Suprapubic skin (tissue), 4 donors: Measurements from ENCODE around the gene GNB1. TPM values are rescaled to one million over a fixed set of nuclear protein-coding genes. Genes with fewer than 3 reads are reported as not detected.

Experiments
- DNase-seq, 2 donors: peaks; one replicate each; pipeline ENCODE4 v3.0.0-alpha.2; 2019; ENCODE audit warnings: low spot score in 2 of 2
- H3K27ac ChIP-seq: fragments of 200-600 bp; sonication (generic); one replicate; pipeline ENCODE4 v1.5.1; 2019
- H3K27me3 ChIP-seq: fragments of 200-600 bp; sonication (generic); one replicate; pipeline ENCODE4 v1.5.1; 2019
- H3K36me3 ChIP-seq: fragments of 200-600 bp; sonication (generic); one replicate; pipeline ENCODE4 v1.5.1; 2019
- H3K4me1 ChIP-seq: fragments of 200-600 bp; sonication (generic); one replicate; pipeline ENCODE4 v1.5.1; 2019
- H3K4me3 ChIP-seq: fragments of 200-600 bp; sonication (generic); one replicate; pipeline ENCODE4 v1.5.1; 2019; ENCODE audit warnings: mild to moderate bottlenecking
- H3K9me3 ChIP-seq: fragments of 200-600 bp; sonication (generic); one replicate; pipeline ENCODE4 v1.5.1; 2019
- CTCF ChIP-seq, 2 donors: fragments of 200-600 bp in 1 of 2; fragments of 450-650 bp in 1 of 2; sonication (generic) in 1 of 2; IDR thresholded peaks; one replicate each; pipeline ENCODE4 v1.5.1; 2016 to 2019; ENCODE audit warnings: antibody characterized with exemption in 2 of 2, mild to moderate bottlenecking in 1 of 2, moderate library complexity in 1 of 2
- EP300 ChIP-seq: sonication (generic); formaldehyde crosslinking; IDR thresholded peaks from one replicate; pipeline ENCODE4 v1.6.1; 2017; ENCODE audit warnings: antibody characterized with exemption
- POLR2A ChIP-seq, 2 donors: fragments of 450-650 bp; IDR thresholded peaks; one replicate each; pipeline ENCODE4 v1.6.1; 2017; ENCODE audit warnings: antibody characterized with exemption in 2 of 2, mild to moderate bottlenecking in 2 of 2, moderate library complexity in 2 of 2
- POLR2AphosphoS5 ChIP-seq, 3 donors: sonication (generic); formaldehyde crosslinking; IDR thresholded peaks; one replicate each; pipeline ENCODE4 v1.6.1; 2017; ENCODE audit warnings: antibody characterized with exemption in 3 of 3
- WGBS: methylation state at CpG from one replicate; pipeline ENCODE4 v1.1.5; 2018; 5-methylcytosine and 5-hydroxymethylcytosine counted together
- total RNA-seq, 4 donors: library from RNA; depleted of rRNA; stranded (reverse); fragments of >200 nt; gene quantifications; one replicate each; pipeline ENCODE4 v1.1.0, GENCODE V29; 2016

The GNB1 gene
- total RNA-seq, 4 donors from 2014 or later = 121 to 159 (median 153) TPM

DNA sequence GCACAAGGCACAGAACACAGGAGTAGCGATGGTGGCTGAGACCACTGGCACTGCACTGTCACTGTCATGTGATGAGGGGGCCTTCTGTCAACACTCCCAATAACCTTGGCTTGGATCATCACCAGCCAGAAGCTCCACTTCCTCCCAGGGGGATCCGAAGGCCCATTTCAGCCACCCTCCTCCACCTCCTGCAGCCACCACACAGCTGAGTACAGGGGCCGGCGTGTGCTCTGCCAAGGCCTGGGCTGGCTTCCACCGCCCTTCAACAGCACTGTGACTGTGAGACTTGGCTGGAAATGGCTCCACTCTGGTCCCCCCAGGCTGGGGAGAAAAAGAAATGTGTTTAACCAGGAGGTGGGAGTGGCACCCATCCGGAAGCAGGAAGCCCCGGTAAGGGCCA lies 102.8 kb downstream of the GNB1 start:
- peaks cover 86% of the 10 kb centered on the region for H3K36me3 ChIP-seq
- no peaks in the 10 kb centered on the region for H3K27me3 ChIP-seq
- no peak for DNase-seq
- WGBS = 54% methylated on average over 6 of the region's 7 CpGs
- no peak for TF ChIP-seq POLR2AphosphoS5 (IDR thresholded peaks at IDR 0.05)
- no peak for TF ChIP-seq EP300
- no peak for TF ChIP-seq CTCF (IDR thresholded peaks at IDR 0.05)
- TF ChIP-seq POLR2A (IDR thresholded peaks at IDR 0.05) = no peak
- H3K27ac ChIP-seq = no peak overlapping the region
- H3K4me1 ChIP-seq = peaks cover 7% of the 10 kb centered on the region
- H3K4me3 ChIP-seq = no peak overlapping the region
- no peaks in the 10 kb centered on the region for H3K9me3 ChIP-seq

- H3K9me3 ChIP-seq = no peaks in the 10 kb centered on the region
- no peaks in the 10 kb centered on the region for H3K27me3 ChIP-seq
- 73% methylated on average over 20 of the region's 20 CpGs for WGBS
- no peak for TF ChIP-seq EP300
- no peak for TF ChIP-seq POLR2A (IDR thresholded peaks at IDR 0.05)
- no peak for TF ChIP-seq POLR2AphosphoS5 (IDR thresholded peaks at IDR 0.05)
- TF ChIP-seq CTCF (IDR thresholded peaks at IDR 0.05) = no peak
- peaks cover 75% of the 10 kb centered on the region for H3K36me3 ChIP-seq
- no peak overlapping the region for H3K27ac ChIP-seq
- H3K4me3 ChIP-seq = no peak overlapping the region
- H3K4me1 ChIP-seq = peaks cover 18% of the 10 kb centered on the region
- no peak for DNase-seq
Observed at GRCh38 chr1:1786836-1787605, 103.9 kb downstream of the GNB1 start.

DNA sequence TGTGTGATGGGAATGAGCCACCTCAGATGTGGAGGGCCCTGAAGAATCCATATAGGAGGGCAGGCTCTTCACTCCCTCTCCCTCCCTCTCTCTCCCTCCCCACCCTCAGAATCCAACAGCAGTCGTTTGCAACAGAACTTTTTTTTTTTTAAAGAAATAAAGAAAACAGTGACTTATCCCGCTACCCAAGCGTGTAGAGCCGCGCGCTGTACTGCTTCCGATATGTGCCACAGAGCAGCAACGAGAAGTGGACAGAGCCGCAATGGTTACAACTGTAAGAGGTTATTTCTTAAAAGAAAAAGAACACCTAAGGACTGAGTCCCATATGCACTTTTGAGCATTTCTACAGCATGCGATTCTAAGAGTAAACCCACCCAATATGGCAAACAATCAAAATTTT lies 105.2 kb downstream of the GNB1 start:
- Histone ChIP-seq H3K27me3 (no peaks in the 10 kb centered on the region), H3K36me3 (peaks cover 62% of the 10 kb centered on the region), H3K4me3 (no peak overlapping the region), H3K4me1 (peaks cover 32% of the 10 kb centered on the region), H3K9me3 (no peaks in the 10 kb centered on the region), H3K27ac (no peak overlapping the region)
- DNase-seq = no peak
- WGBS = 87% methylated on average over 10 of the region's 10 CpGs
- TF ChIP-seq CTCF (IDR thresholded peaks at IDR 0.05) = no peak
- no peak for TF ChIP-seq POLR2AphosphoS5 (IDR thresholded peaks at IDR 0.05)
- TF ChIP-seq EP300 = no peak

DNA sequence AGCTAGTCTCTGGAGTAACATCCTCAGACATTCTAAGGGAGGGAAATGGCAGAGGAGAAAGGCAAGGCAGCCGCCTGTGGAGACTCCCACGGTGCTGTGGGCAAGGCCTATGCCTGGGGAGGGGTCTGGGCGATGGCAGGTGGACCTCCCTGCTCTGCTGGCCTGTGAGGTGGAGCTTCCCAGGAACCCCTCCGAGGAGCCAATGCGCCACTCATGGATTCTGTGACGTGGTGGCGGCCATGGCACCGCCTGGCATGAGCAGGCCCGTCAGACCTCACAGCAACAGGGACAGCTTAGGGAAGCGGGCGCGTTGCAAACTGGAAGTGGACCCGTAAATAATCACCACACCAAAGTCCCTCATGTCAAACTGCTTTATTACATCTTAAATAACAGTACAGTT lies 106.0 kb downstream of the GNB1 start:
- 96% methylated on average over 7 of the region's 13 CpGs for WGBS
- DNase-seq = no peak
- Histone ChIP-seq H3K27me3 (no peaks in the 10 kb centered on the region), H3K4me3 (no peak overlapping the region), H3K9me3 (no peaks in the 10 kb centered on the region), H3K4me1 (peaks cover 39% of the 10 kb centered on the region), H3K27ac (no peak overlapping the region), H3K36me3 (peaks cover 54% of the 10 kb centered on the region)
- TF ChIP-seq CTCF (IDR thresholded peaks at IDR 0.05) (no peak), POLR2AphosphoS5 (IDR thresholded peaks at IDR 0.05) (no peak), POLR2A (IDR thresholded peaks at IDR 0.05) (no peak), EP300 (no peak)

- peaks cover 38% of the 10 kb centered on the region for H3K36me3 ChIP-seq
- 32% methylated on average over 3 of the region's 8 CpGs for WGBS
- H3K9me3 ChIP-seq = no peaks in the 10 kb centered on the region
- H3K27ac ChIP-seq = peak overlapping the region; percentile 78
- no peak overlapping the region for H3K4me3 ChIP-seq
- H3K27me3 ChIP-seq = no peaks in the 10 kb centered on the region
- no peak for TF ChIP-seq EP300
- no peak for TF ChIP-seq CTCF (IDR thresholded peaks at IDR 0.05)
- no peak for TF ChIP-seq POLR2A (IDR thresholded peaks at IDR 0.05)
- TF ChIP-seq POLR2AphosphoS5 (IDR thresholded peaks at IDR 0.05) = no peak
- peaks cover 55% of the 10 kb centered on the region for H3K4me1 ChIP-seq
- DNase-seq = no peak
Observed at GRCh38 chr1:1783320-1783719, 107.6 kb downstream of the GNB1 start.
